Activated T-helper 1 cell treated with anti-CD3 and anti-CD28 coated beads, Interleukin-2, amount 50 U/mL, for 16 hours (primary cell): Measurements from ENCODE around the gene ANAPC16.
"Not testable (repeated sequence)": the region's sequence is repeated elsewhere in the genome, so short reads cannot be mapped to it uniquely, and the experiment has no call there.

ENCODE experiments used
- DNase-seq, 2 donors: peaks; one replicate each; pipeline ENCODE4 v3.0.0-alpha.2; 2020; ENCODE audit warnings: low read depth in 1 of 2, low spot score in 1 of 2

The ANAPC16 gene

GRCh38 chr10:72277340-72277995 is 61.7 kb downstream of the ANAPC16 start:
- no peak for DNase-seq

- no peak for DNase-seq
These were observed 62.3 kb downstream of the ANAPC16 start for GRCh38 chr10:72277996-72278667.

- no peak for DNase-seq
These were observed 63.0 kb downstream of the ANAPC16 start for GRCh38 chr10:72278668-72279393.

DNA sequence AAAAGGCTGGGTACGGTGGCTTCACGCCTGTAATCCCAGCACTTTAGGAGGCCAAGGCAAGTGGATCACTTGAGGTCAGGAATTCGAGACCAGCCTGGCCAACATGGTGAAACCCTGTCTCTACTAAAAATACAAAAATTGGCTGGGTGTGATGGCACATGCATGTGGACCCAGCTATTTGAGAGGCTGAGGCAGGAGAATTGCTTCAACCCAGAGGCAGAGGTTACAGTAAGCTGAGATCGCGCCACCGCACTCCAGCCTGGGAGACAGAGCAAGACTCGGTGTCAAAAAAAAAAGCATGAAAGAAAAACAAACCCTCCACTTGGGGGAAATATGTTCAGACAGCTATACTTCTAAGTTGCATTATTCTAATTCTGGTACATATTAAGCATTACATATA is 63.8 kb downstream of the ANAPC16 start:
- DNase-seq = not testable (repeated sequence)

DNA sequence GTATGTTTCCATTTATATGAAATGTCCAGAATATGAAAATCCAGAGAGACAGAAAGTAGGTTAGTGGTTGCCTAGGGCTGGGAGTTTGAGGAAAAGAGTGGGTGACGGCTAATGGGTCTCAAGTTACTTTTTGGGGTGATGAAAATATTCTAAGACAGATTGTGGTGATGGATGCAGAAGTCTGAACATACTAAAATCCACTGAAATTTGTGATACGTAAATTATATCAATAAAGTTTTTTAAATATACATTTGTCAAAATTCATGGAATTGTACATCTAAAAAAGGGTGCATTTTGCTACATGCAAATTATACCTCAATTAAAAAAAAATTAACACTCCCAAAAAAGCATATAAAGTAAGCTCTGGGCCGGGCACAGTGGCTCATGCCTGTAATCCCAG is 67.3 kb downstream of the ANAPC16 start:
- DNase-seq = no peak
